ENCODE data around the gene PDXP. TPM values are rescaled to one million over a fixed set of nuclear protein-coding genes. Genes with fewer than 3 reads are reported as not detected.

PDXP gene
- total RNA-seq, 4 donors from 2014 or later = 2.3 to 4.1 (median 2.9) TPM

GRCh38 chr22:37625737-37626136, 32.8 kb upstream of the PDXP start:
- H3K36me3 ChIP-seq = peaks cover 0 to 87% (median 10%) of the 10 kb centered on the region in 3 donors
- intact Hi-C loops (cut with DNase I) = no loop called here
- DNase-seq = no peak

GRCh38 chr22:37626144-37626543, 32.4 kb upstream of the PDXP start:
- no peak for TF ChIP-seq POLR2A (IDR thresholded peaks at IDR 0.05)
- TF ChIP-seq, protein P1, sequence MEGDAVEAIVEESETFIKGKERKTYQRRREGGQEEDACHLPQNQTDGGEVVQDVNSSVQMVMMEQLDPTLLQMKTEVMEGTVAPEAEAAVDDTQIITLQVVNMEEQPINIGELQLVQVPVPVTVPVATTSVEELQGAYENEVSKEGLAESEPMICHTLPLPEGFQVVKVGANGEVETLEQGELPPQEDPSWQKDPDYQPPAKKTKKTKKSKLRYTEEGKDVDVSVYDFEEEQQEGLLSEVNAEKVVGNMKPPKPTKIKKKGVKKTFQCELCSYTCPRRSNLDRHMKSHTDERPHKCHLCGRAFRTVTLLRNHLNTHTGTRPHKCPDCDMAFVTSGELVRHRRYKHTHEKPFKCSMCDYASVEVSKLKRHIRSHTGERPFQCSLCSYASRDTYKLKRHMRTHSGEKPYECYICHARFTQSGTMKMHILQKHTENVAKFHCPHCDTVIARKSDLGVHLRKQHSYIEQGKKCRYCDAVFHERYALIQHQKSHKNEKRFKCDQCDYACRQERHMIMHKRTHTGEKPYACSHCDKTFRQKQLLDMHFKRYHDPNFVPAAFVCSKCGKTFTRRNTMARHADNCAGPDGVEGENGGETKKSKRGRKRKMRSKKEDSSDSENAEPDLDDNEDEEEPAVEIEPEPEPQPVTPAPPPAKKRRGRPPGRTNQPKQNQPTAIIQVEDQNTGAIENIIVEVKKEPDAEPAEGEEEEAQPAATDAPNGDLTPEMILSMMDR (IDR thresholded peaks at IDR 0.05) = peak in 2 of 6 experiments; percentile 12 to 15
- no peak overlapping the region for H3K4me3 ChIP-seq
- H3K27me3 ChIP-seq = no peaks in the 10 kb centered on the region
- 24% methylated on average over 3 of the region's 11 CpGs; no CpG with 5 or more reads in 1 of the 2 donors for WGBS, 2 donors
- no peak for DNase-seq
- no peaks in the 10 kb centered on the region for H3K9me3 ChIP-seq
- H3K4me1 ChIP-seq = peaks cover 32 to 54% (median 39%) of the 10 kb centered on the region in 3 donors
- peaks cover 0 to 87% (median 10%) of the 10 kb centered on the region in 3 donors for H3K36me3 ChIP-seq
- peak overlapping the region; percentile 12 to 85 (median 66) for H3K27ac ChIP-seq
- intact Hi-C loops (cut with DNase I) = no loop called here

More at GRCh38 chr22:37625737-37626136, 32.8 kb upstream of the PDXP start:
- Histone ChIP-seq H3K4me1 (peaks cover 32 to 54% (median 39%) of the 10 kb centered on the region in 3 donors), H3K4me3 (no peak overlapping the region), H3K27me3 (no peaks in the 10 kb centered on the region), H3K9me3 (no peaks in the 10 kb centered on the region), H3K27ac (peak overlapping the region in 3 of 4 donors; percentile 62 to 85 (median 70))
- WGBS, 2 donors = 33 to 43% methylated on average over 1 to 6 of the region's 14 CpGs
- TF ChIP-seq, protein P1 (IDR thresholded peaks at IDR 0.05) = no peak
- no peak for TF ChIP-seq POLR2A (IDR thresholded peaks at IDR 0.05)

- Histone ChIP-seq H3K9me3 (no peaks in the 10 kb centered on the region), H3K27me3 (no peaks in the 10 kb centered on the region), H3K4me1 (peaks cover 32 to 54% (median 39%) of the 10 kb centered on the region in 3 donors), H3K27ac (peak overlapping the region; percentile 12 to 85 (median 66)), H3K4me3 (no peak overlapping the region), H3K36me3 (peaks cover 0 to 87% (median 8%) of the 10 kb centered on the region in 3 donors)
- no peak for DNase-seq
- TF ChIP-seq, protein P1 (IDR thresholded peaks at IDR 0.05) = no peak
- no peak for TF ChIP-seq POLR2A (IDR thresholded peaks at IDR 0.05)
- intact Hi-C loops (cut with DNase I) = no loop called here
- WGBS, 2 donors = 44 to 57% methylated on average over 12 of the region's 13 CpGs
Measured at GRCh38 chr22:37626556-37627075, 31.9 kb upstream of the PDXP start.

- no peak for TF ChIP-seq POLR2A (IDR thresholded peaks at IDR 0.05)
- TF ChIP-seq, protein P1 (IDR thresholded peaks at IDR 0.05) = no peak
- Histone ChIP-seq H3K27me3 (no peaks in the 10 kb centered on the region), H3K4me1 (peaks cover 32 to 55% (median 39%) of the 10 kb centered on the region in 3 donors), H3K27ac (peak overlapping the region; percentile 33 to 85 (median 66)), H3K4me3 (no peak overlapping the region), H3K9me3 (no peaks in the 10 kb centered on the region), H3K36me3 (peaks cover 0 to 87% (median 9%) of the 10 kb centered on the region in 3 donors)
- intact Hi-C loops (cut with DNase I) = no loop called here
- no peak for DNase-seq
- 41 to 51% methylated on average over 5 to 7 of the region's 7 CpGs for WGBS, 2 donors
Measured at GRCh38 chr22:37627121-37627520, 31.4 kb upstream of the PDXP start.

- H3K36me3 ChIP-seq = peaks cover 0 to 87% (median 9%) of the 10 kb centered on the region in 3 donors
- intact Hi-C loops (cut with DNase I) = no loop called here
- DNase-seq = no peak
Measured at GRCh38 chr22:37627545-37627944, 31.0 kb upstream of the PDXP start.

More at GRCh38 chr22:37627545-37627944, 31.0 kb upstream of the PDXP start:
- no peaks in the 10 kb centered on the region for H3K27me3 ChIP-seq
- H3K4me3 ChIP-seq = no peak overlapping the region
- peaks cover 32 to 59% (median 39%) of the 10 kb centered on the region in 3 donors for H3K4me1 ChIP-seq
- peak overlapping the region; percentile 33 to 85 (median 66) for H3K27ac ChIP-seq
- WGBS, 2 donors = 68% methylated on average over 4 of the region's 6 CpGs; no CpG with 5 or more reads in 1 of the 2 donors
- no peaks in the 10 kb centered on the region for H3K9me3 ChIP-seq
- TF ChIP-seq, protein P1 (IDR thresholded peaks at IDR 0.05) = no peak
- TF ChIP-seq POLR2A (IDR thresholded peaks at IDR 0.05) = no peak

Data from esophagus squamous epithelium (tissue), 5 donors.